HAP-1 (cell line): ENCODE measurements around the gene NUMA1.

Experiments
- DNase-seq, 2 experiments: peaks; one replicate each; pipeline ENCODE4 v3.0.0-alpha.2; 2016 to 2020; ENCODE audit warnings: low spot score in 2 of 2
- H3K27me3 ChIP-seq: fragments of 250-450 bp; sonication (Bioruptor Pico); 2 replicates; pipeline ENCODE4 v1.5.1; 2020; ENCODE audit warnings: low read depth, mild to moderate bottlenecking, moderate library complexity
- H3K36me3 ChIP-seq: fragments of 250-450 bp; sonication (Bioruptor Pico); replicated peaks from 2 replicates; pipeline ENCODE4 v1.5.1; 2020; ENCODE audit warnings: mild to moderate bottlenecking
- H3K4me1 ChIP-seq: fragments of 250-450 bp; sonication (Bioruptor Pico); 2 replicates; pipeline ENCODE4 v1.5.1; 2020; ENCODE audit warnings: mild to moderate bottlenecking
- H3K4me3 ChIP-seq: fragments of 250-450 bp; sonication (Bioruptor Pico); 2 replicates; pipeline ENCODE4 v1.5.1; 2020; ENCODE audit warnings: mild to moderate bottlenecking, moderate library complexity
- H3K9me3 ChIP-seq: fragments of 250-450 bp; sonication (Bioruptor Pico); 2 replicates; pipeline ENCODE4 v1.5.1; 2020; ENCODE audit warnings: mild to moderate bottlenecking, moderate library complexity
- in situ Hi-C: fragments of 300-500 bp; cut with MboI; formaldehyde crosslinking; loops from 3 replicates; pipeline ENCODE4 v1.14.3; 2020; ENCODE audit warnings: low sequenced_read_pairs, inconsistent platforms, mixed read lengths

The NUMA1 gene

GRCh38 chr11:72069787-72070251 lies 10.5 kb downstream of the NUMA1 start:
- Histone ChIP-seq H3K4me1 (no peaks in the 10 kb centered on the region), H3K9me3 (no peaks in the 10 kb centered on the region), H3K27me3 (no peaks in the 10 kb centered on the region), H3K36me3 (peaks cover 34% of the 10 kb centered on the region), H3K4me3 (no peak overlapping the region)
- no peak for DNase-seq
- in situ Hi-C loops = no loop called here

- in situ Hi-C loops = no loop called here
- H3K27me3 ChIP-seq = no peaks in the 10 kb centered on the region
- H3K36me3 ChIP-seq = peaks cover 38% of the 10 kb centered on the region
- H3K9me3 ChIP-seq = no peaks in the 10 kb centered on the region
- no peaks in the 10 kb centered on the region for H3K4me1 ChIP-seq
- no peak overlapping the region for H3K4me3 ChIP-seq
- DNase-seq = no peak
Measured at GRCh38 chr11:72069200-72069599, 11.1 kb downstream of the NUMA1 start.

GRCh38 chr11:72067676-72068075 lies 12.7 kb downstream of the NUMA1 start:
- no peaks in the 10 kb centered on the region for H3K27me3 ChIP-seq
- no peaks in the 10 kb centered on the region for H3K4me1 ChIP-seq
- H3K9me3 ChIP-seq = no peaks in the 10 kb centered on the region
- in situ Hi-C loops = no loop called here
- DNase-seq = no peak
- no peak overlapping the region for H3K4me3 ChIP-seq
- peaks cover 41% of the 10 kb centered on the region for H3K36me3 ChIP-seq

GRCh38 chr11:72067266-72067665 lies 13.1 kb downstream of the NUMA1 start:
- Histone ChIP-seq H3K4me1 (no peaks in the 10 kb centered on the region), H3K27me3 (no peaks in the 10 kb centered on the region), H3K9me3 (no peaks in the 10 kb centered on the region), H3K36me3 (peaks cover 43% of the 10 kb centered on the region), H3K4me3 (no peak overlapping the region)
- in situ Hi-C loops = no loop called here
- no peak for DNase-seq

GRCh38 chr11:72066855-72067254 lies 13.5 kb downstream of the NUMA1 start:
- Histone ChIP-seq H3K36me3 (peaks cover 43% of the 10 kb centered on the region), H3K27me3 (no peaks in the 10 kb centered on the region), H3K9me3 (no peaks in the 10 kb centered on the region), H3K4me3 (no peak overlapping the region), H3K4me1 (no peaks in the 10 kb centered on the region)
- no peak for DNase-seq
- in situ Hi-C loops = no loop called here

- Histone ChIP-seq H3K9me3 (no peaks in the 10 kb centered on the region), H3K27me3 (no peaks in the 10 kb centered on the region), H3K4me3 (no peak overlapping the region), H3K4me1 (no peaks in the 10 kb centered on the region), H3K36me3 (peaks cover 23% of the 10 kb centered on the region)
- DNase-seq = no peak
- in situ Hi-C loops = no loop called here
Measured at GRCh38 chr11:72061739-72062396, 18.5 kb downstream of the NUMA1 start.

- no peaks in the 10 kb centered on the region for H3K9me3 ChIP-seq
- in situ Hi-C loops = no loop called here
- no peak for DNase-seq
- H3K4me1 ChIP-seq = 0 out of 2 replicates have a peak, but pooled peaks cover 4% of the 10 kb centered on the region
- no peaks in the 10 kb centered on the region for H3K27me3 ChIP-seq
- H3K4me3 ChIP-seq = no peak overlapping the region
- H3K36me3 ChIP-seq = peaks cover 8% of the 10 kb centered on the region; the same call in 1 of the 2 replicates
Measured at GRCh38 chr11:72058416-72059034, 21.8 kb downstream of the NUMA1 start.

- in situ Hi-C loops = no loop called here
- Histone ChIP-seq H3K36me3 (peaks cover 8% of the 10 kb centered on the region), H3K9me3 (no peaks in the 10 kb centered on the region), H3K4me1 (peaks cover 10% of the 10 kb centered on the region; the same call in 1 of the 2 replicates), H3K4me3 (no peak overlapping the region), H3K27me3 (no peaks in the 10 kb centered on the region)
- DNase-seq = peak; percentile 24 to 26
Measured at GRCh38 chr11:72048766-72049460, 31.4 kb downstream of the NUMA1 start.

GRCh38 chr11:72045849-72046248 lies 34.5 kb downstream of the NUMA1 start:
- H3K4me3 ChIP-seq = no peak overlapping the region
- no peaks in the 10 kb centered on the region for H3K27me3 ChIP-seq
- peaks cover 8% of the 10 kb centered on the region for H3K36me3 ChIP-seq
- peaks cover 21% of the 10 kb centered on the region for H3K4me1 ChIP-seq
- H3K9me3 ChIP-seq = no peaks in the 10 kb centered on the region
- in situ Hi-C loops = no loop called here
- no peak for DNase-seq

GRCh38 chr11:72042064-72042745 lies 38.1 kb downstream of the NUMA1 start:
- Histone ChIP-seq H3K27me3 (no peaks in the 10 kb centered on the region), H3K4me3 (peak overlapping the region; percentile 26), H3K36me3 (peaks cover 7% of the 10 kb centered on the region; the same call in 1 of the 2 replicates), H3K9me3 (no peaks in the 10 kb centered on the region), H3K4me1 (peaks cover 34% of the 10 kb centered on the region)
- DNase-seq = no peak
- in situ Hi-C loops = no loop called here

- peaks cover 4% of the 10 kb centered on the region; the same call in 1 of the 2 replicates for H3K36me3 ChIP-seq
- H3K4me3 ChIP-seq = peak overlapping the region; percentile 26
- in situ Hi-C loops = no loop called here
- no peaks in the 10 kb centered on the region for H3K9me3 ChIP-seq
- peaks cover 36% of the 10 kb centered on the region for H3K4me1 ChIP-seq
- H3K27me3 ChIP-seq = no peaks in the 10 kb centered on the region
- peak; percentile 72 to 82 for DNase-seq
Measured at GRCh38 chr11:72041364-72042063, 38.8 kb downstream of the NUMA1 start.

GRCh38 chr11:72040491-72041363 lies 39.6 kb downstream of the NUMA1 start:
- H3K4me1 ChIP-seq = peaks cover 36% of the 10 kb centered on the region
- peak; percentile 97 to 99 for DNase-seq
- H3K9me3 ChIP-seq = no peaks in the 10 kb centered on the region
- H3K36me3 ChIP-seq = peaks cover 4% of the 10 kb centered on the region; the same call in 1 of the 2 replicates
- H3K4me3 ChIP-seq = peak overlapping the region; percentile 26
- in situ Hi-C loops = no loop called here
- no peaks in the 10 kb centered on the region for H3K27me3 ChIP-seq
